HCEC 1CT (cell line): ENCODE results near the gene AAK1.

Source experiments
- DNase-seq: peaks from one replicate; pipeline ENCODE4 v3.0.0-alpha.2; 2017

Gene AAK1

GRCh38 chr2:69524799-69525198 lies 118.7 kb downstream of the AAK1 start:
- DNase-seq, result no peak

- DNase-seq, result no peak
These were observed 121.8 kb downstream of the AAK1 start for GRCh38 chr2:69521747-69522146.

GRCh38 chr2:69518841-69519240 lies 124.7 kb downstream of the AAK1 start:
- DNase-seq, result no peak

GRCh38 chr2:69517410-69517809 lies 126.1 kb downstream of the AAK1 start:
- DNase-seq, result no peak

GRCh38 chr2:69514819-69515218 lies 128.7 kb downstream of the AAK1 start:
- peak; percentile 52 for DNase-seq

GRCh38 chr2:69514406-69514805 lies 129.1 kb downstream of the AAK1 start:
- DNase-seq, result peak; percentile 82

- no peak for DNase-seq
These were observed 131.1 kb downstream of the AAK1 start for GRCh38 chr2:69512446-69512845.

GRCh38 chr2:69510204-69510603 lies 133.3 kb downstream of the AAK1 start:
- no peak for DNase-seq

- no peak for DNase-seq
These were observed 133.8 kb downstream of the AAK1 start for GRCh38 chr2:69509750-69510140.

GRCh38 chr2:69509011-69509749 lies 134.4 kb downstream of the AAK1 start:
- no peak for DNase-seq

- no peak for DNase-seq
These were observed 137.8 kb downstream of the AAK1 start for GRCh38 chr2:69505710-69506109.

GRCh38 chr2:69501301-69501700 lies 142.2 kb downstream of the AAK1 start:
- DNase-seq, result no peak

GRCh38 chr2:69499966-69500365 lies 143.6 kb downstream of the AAK1 start:
- no peak for DNase-seq

GRCh38 chr2:69499242-69499641 lies 144.3 kb downstream of the AAK1 start:
- DNase-seq, result no peak

GRCh38 chr2:69495861-69496260 lies 147.7 kb downstream of the AAK1 start:
- no peak for DNase-seq

GRCh38 chr2:69495008-69495407 lies 148.5 kb downstream of the AAK1 start:
- DNase-seq, result no peak

GRCh38 chr2:69494126-69494525 lies 149.4 kb downstream of the AAK1 start:
- DNase-seq, result no peak

GRCh38 chr2:69493268-69493667 lies 150.3 kb downstream of the AAK1 start:
- no peak for DNase-seq

- DNase-seq, result no peak
These were observed 151.7 kb downstream of the AAK1 start for GRCh38 chr2:69491864-69492263.

GRCh38 chr2:69490486-69490885 lies 153.1 kb downstream of the AAK1 start:
- DNase-seq, result no peak

- no peak for DNase-seq
These were observed 153.7 kb downstream of the AAK1 start for GRCh38 chr2:69489793-69490192.

- DNase-seq, result no peak
These were observed 159.8 kb downstream of the AAK1 start for GRCh38 chr2:69483696-69484095.

- no peak for DNase-seq
These were observed 160.5 kb downstream of the AAK1 start for GRCh38 chr2:69483024-69483423.

GRCh38 chr2:69482471-69482870 lies 161.1 kb downstream of the AAK1 start:
- DNase-seq, result no peak

GRCh38 chr2:69481421-69481820 lies 162.1 kb downstream of the AAK1 start:
- no peak for DNase-seq
